NAMALWA (cell line): ENCODE measurements around the gene CA11.
A peak's percentile ranks its signal among the peaks of the same experiment; 100 is the strongest.
"Not testable (repeated sequence)": the region's sequence is repeated elsewhere in the genome, so short reads cannot be mapped to it uniquely, and the experiment has no call there.

Experiments used
- DNase-seq: peaks from one replicate; pipeline ENCODE4 v3.0.0-alpha.2; 2015; ENCODE audit warnings: low spot score

CA11 gene

GRCh38 chr19:48641850-48642249 lies 4.1 kb downstream of the CA11 start:
- no peak for DNase-seq

GRCh38 chr19:48639483-48640375 lies 6.3 kb downstream of the CA11 start:
- no peak for DNase-seq

DNA sequence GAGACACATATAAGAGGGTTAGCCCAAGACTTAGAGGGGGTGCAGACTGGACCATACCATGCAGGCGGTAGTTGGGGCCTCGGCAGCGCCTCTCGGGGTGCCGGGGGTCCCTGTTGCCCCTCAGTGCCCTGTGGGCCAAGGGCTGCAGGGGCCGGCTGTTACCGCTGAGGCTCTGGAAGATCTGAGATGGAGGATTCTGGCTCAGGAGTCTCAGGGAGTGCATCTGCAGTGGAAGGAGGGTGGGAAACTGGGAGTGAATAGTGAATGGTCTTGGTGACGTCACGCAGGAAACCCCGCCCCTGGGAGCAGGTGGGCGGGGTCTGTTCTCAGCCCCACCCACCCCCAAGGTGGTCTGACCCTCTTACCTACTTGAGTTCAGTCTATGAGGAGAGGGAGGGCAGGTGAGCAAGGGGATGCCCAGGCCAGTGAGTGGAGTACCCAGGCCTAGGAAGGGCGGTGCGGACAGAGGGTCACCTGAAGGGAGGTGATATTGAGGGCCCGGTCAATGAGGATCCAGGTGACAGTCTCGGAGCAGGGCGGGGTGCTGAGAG lies 7.1 kb downstream of the CA11 start:
- peak; percentile 43 for DNase-seq

GRCh38 chr19:48637948-48638830 lies 7.8 kb downstream of the CA11 start:
- peak; percentile 95 for DNase-seq

GRCh38 chr19:48637449-48637947 lies 8.5 kb downstream of the CA11 start:
- peak; percentile 100 for DNase-seq

- no peak for DNase-seq
These were observed 9.0 kb downstream of the CA11 start, which contains the start of gene DBP for GRCh38 chr19:48636859-48637448. Gene DBP, minus strand, starts transcription at chr19:48637379. Its CDS starts 385 bp downstream, at chr19:48636994.

DNA sequence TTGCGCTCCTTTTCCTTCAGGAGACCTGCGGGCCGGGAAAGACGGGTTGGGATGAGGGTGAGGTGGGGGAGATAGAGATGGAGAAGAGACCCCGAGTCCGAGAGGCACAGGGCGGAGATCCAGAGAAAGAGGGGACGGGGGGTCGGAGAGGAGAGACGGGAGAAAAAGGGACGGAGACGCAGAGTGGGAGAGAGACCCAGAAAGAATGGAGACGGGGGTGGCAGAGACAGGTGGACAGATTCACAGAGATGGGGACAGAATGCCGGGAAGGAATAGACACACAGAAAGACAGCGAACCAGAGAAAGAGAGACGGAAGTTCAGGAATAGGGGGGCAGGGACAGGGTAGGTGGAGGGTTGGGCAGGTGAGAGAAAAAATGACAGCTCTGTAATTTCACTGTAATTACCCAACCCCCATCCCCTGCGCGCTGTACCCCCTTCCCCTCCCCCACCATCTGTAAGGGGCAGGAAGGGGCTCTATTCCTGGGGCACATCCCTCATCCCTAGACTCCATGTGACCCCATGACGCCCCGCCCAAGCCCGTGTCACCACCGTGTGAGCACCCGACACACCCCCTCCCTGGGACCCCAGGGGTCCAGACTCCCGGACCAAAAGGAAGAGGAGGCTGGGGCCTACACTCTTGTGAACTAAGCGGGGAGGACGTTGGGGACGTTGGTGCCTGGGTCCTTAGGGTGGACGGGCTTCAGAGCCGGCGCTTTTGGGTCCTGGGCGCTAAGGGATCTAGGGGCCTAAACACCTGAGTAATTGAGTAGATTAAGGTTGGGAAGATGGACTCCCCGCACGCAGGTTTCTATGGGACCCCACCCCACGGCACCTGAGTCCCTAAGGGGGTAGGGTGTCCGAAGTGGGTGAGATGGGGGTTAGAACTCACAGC lies 9.8 kb downstream of the CA11 start:
- DNase-seq = peak; percentile 56

DNA sequence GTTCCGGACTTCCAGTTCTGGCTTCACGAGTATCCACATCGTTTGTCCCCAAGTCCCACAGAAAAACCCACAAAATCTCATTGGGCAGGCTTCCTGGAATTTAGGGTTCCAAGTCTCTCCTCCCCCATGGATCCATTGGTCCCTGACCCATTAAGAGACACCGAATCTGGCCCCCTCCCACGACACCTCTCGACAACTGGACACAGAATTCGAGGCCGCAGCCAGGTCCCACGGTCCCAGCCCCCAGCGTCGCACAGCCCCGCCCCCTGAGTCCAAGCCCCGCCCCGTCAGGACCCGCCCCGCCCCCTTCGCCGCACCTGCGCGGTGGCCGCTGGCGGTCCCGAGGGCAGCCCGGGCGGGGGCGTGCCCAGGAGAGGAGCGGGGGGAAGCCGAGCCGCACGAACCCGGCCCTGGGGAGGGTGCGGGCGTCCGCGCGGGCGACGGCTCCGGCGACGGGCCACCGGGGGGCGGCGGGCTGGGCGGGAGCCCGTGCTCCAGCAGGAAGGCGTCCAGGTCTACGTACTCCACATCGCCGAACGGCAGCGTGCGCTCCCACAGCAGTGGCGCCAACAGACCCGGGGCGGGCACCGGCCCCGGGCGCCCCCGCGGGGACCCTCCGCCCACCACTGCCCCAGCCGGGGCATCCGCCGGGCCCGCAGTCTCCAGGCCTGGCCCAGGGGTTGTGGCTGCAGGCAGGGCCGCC lies 10.6 kb downstream of the CA11 start:
- DNase-seq = peak; percentile 83

- DNase-seq = peak; percentile 93
These were observed 11.3 kb downstream of the CA11 start for GRCh38 chr19:48634424-48635262.

- DNase-seq = no peak
These were observed 12.0 kb downstream of the CA11 start for GRCh38 chr19:48634036-48634342.

DNA sequence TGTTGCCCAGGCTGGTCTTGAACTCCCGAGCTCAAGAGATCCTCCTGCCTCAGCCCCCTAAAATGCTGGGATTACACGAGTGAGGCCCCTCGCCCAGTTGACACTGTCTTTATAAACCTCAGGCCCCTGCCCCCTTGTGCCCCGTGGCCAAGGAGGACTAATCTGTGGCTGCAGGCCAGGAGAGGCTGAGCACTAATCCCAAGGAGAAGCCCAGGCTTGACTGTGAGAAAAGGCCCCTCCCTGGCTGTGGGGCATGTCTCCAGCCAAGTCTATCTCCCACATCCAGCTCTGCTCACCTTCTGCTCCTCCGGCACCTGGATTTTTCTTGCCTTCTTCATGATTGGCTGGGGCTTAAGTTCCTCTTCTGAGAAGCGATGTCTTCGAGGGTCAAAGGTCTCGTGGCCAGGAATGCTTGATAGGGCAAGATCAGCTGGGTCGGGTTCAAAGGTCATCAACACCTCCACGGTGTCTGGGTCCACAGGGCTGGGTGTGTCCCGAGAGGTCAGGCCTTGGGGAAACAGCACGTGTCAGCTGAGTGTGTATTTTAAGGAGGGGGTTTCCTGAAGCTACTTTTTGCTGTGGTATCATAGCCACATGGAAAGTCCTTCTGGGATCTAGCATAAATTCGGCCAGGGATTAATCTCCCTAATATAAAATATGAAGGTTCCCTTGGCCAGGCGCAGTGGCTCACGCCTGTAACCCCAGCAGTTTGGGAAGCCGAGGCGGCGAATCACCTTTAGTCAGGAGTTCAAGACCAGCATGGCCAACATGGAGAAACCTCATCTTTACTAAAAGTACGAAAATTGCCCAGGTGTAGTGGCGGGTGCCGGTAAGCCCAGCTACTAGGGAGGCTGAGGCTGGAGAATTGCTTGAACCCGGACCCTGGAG lies 12.6 kb downstream of the CA11 start:
- no peak for DNase-seq

GRCh38 chr19:48632692-48633147 lies 13.3 kb downstream of the CA11 start:
- DNase-seq = no peak

GRCh38 chr19:48632286-48632685 lies 13.7 kb downstream of the CA11 start:
- not testable (repeated sequence) for DNase-seq

DNA sequence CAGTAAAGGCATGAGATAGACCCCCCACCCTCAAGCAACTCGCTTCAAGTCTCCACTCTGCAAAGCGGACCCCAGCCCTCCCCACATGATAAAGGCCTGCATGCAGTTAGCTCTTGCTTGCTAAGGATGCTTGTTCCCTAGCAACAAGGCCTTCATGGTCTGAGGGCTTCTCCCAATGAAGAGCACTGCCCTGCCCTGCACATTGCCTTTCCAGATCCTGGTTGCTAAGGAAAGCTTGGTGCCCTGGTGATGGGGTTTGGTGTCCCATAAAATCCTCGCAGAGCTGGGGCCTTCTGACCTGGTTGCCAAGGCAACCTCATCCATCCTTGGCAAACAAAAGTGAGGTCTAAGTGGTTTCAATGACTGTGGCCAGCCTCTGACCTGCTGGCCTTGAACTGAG lies 14.8 kb downstream of the CA11 start:
- DNase-seq = no peak

- no peak for DNase-seq
These were observed 15.5 kb downstream of the CA11 start for GRCh38 chr19:48630296-48631063.

- no peak for DNase-seq
These were observed 16.2 kb downstream of the CA11 start for GRCh38 chr19:48629599-48630295.

GRCh38 chr19:48629297-48629598 lies 16.7 kb downstream of the CA11 start:
- no peak for DNase-seq
